HEK293 (cell line): ENCODE results near the gene CYP27B1.

Source experiments
- CTCF ChIA-PET: fragments of 350-600 bp; formaldehyde crosslinking; extraction: SDS; loops from one replicate; lab custom pipeline; 2021; ENCODE audit warnings: antibody characterized with exemption; lab: Yijun Ruan, JAX
- POLR2A ChIA-PET: fragments of 300-600 bp; formaldehyde crosslinking; extraction: SDS; loops from one replicate; lab custom pipeline; 2020; ENCODE audit warnings: antibody characterized with exemption, inconsistent platforms; lab: Yijun Ruan, JAX
- H3K27ac ChIP-seq: fragments of 200-500 bp; sonication (Bioruptor generic); 2 replicates; pipeline ENCODE4 v1.5.1; 2014; ENCODE audit warnings: low read depth, low read length, control low read depth, inconsistent platforms; ENCODE audit errors: extremely low read depth
- H3K36me3 ChIP-seq, 2 experiments: fragments of 200-500 bp in 1 of 2; sonication (Bioruptor generic) in 1 of 2; 1 replicate in 1 of 2; 2 replicates in 1 of 2; pipeline ENCODE4 v1.5.1; 2014 to 2017; ENCODE audit warnings: inconsistent platforms in 2 of 2, low read length in 2 of 2; ENCODE audit not compliant: control insufficient read depth in 2 of 2, insufficient read depth in 1 of 2
- H3K4me1 ChIP-seq: fragments of 200-500 bp; sonication (Bioruptor generic); 2 replicates; pipeline ENCODE4 v1.5.1; 2014; ENCODE audit warnings: mild to moderate bottlenecking, low read length, inconsistent platforms; ENCODE audit not compliant: control insufficient read depth, insufficient read depth
- H3K4me3 ChIP-seq: 2 replicates; pipeline ENCODE4 v1.5.1; 2011; ENCODE audit warnings: low read depth, mild to moderate bottlenecking, control low read depth, low read length, moderate library complexity
- H3K9me3 ChIP-seq: fragments of 200-500 bp; sonication (Bioruptor generic); 2 replicates; pipeline ENCODE4 v1.5.1; 2014; ENCODE audit warnings: low read depth, low read length, inconsistent platforms; ENCODE audit not compliant: control insufficient read depth, insufficient read depth
- BCL11B ChIP-seq: fragments of 450-650 bp; formaldehyde crosslinking; IDR thresholded peaks from 2 replicates; pipeline ENCODE4 v1.5.1; 2016; ENCODE audit warnings: low read depth, missing biosample characterization, missing genetic modification characterization
- INSM2 ChIP-seq: fragments of 450-650 bp; formaldehyde crosslinking; IDR thresholded peaks from 2 replicates; pipeline ENCODE4 v1.5.1; 2016; ENCODE audit warnings: missing biosample characterization, missing genetic modification characterization
- MYNN ChIP-seq: fragments of 450-650 bp; formaldehyde crosslinking; IDR thresholded peaks from 2 replicates; pipeline ENCODE4 v1.5.1; 2016; ENCODE audit warnings: missing biosample characterization, missing genetic modification characterization, borderline replicate concordance
- PRDM6 ChIP-seq: fragments of 450-650 bp; formaldehyde crosslinking; IDR thresholded peaks from 2 replicates; pipeline ENCODE4 v1.5.1; 2017; ENCODE audit warnings: missing biosample characterization, missing genetic modification characterization
- REST ChIP-seq: fragments of 450-650 bp; formaldehyde crosslinking; IDR thresholded peaks from 2 replicates; pipeline ENCODE4 v1.5.1; 2016; ENCODE audit warnings: missing biosample characterization, missing genetic modification characterization
- WT1 ChIP-seq: fragments of 450-650 bp; formaldehyde crosslinking; IDR thresholded peaks from 2 replicates; pipeline ENCODE4 v1.5.1; 2016; ENCODE audit warnings: missing biosample characterization, missing genetic modification characterization
- ZBTB44 ChIP-seq: fragments of 450-650 bp; IDR thresholded peaks from 2 replicates; pipeline ENCODE4 v1.5.1; 2018; ENCODE audit warnings: missing biosample characterization, mild to moderate bottlenecking, missing genetic modification characterization
- ZBTB48 ChIP-seq: fragments of 450-650 bp; formaldehyde crosslinking; IDR thresholded peaks from 2 replicates; pipeline ENCODE4 v1.5.1; 2016; ENCODE audit warnings: missing biosample characterization, missing genetic modification characterization
- ZNF292 ChIP-seq: fragments of 450-650 bp; formaldehyde crosslinking; IDR thresholded peaks from 2 replicates; pipeline ENCODE4 v1.5.1; 2016; ENCODE audit warnings: low read depth, missing biosample characterization, missing genetic modification characterization, borderline replicate concordance
- ZNF501 ChIP-seq: fragments of 450-650 bp; formaldehyde crosslinking; IDR thresholded peaks from 2 replicates; pipeline ENCODE4 v1.5.1; 2016; ENCODE audit warnings: missing biosample characterization, missing genetic modification characterization
- ZNF518A ChIP-seq: fragments of 450-650 bp; formaldehyde crosslinking; conservative IDR thresholded peaks from 2 replicates; pipeline ENCODE4 v1.5.1; 2016; ENCODE audit warnings: low read depth, missing biosample characterization, missing genetic modification characterization
- ZNF544 ChIP-seq: fragments of 450-650 bp; formaldehyde crosslinking; IDR thresholded peaks from 2 replicates; pipeline ENCODE4 v1.5.0; 2017; ENCODE audit warnings: missing biosample characterization, missing genetic modification characterization
- ZNF660 ChIP-seq: fragments of 450-650 bp; IDR thresholded peaks from 2 replicates; pipeline ENCODE4 v1.5.1; 2018; ENCODE audit warnings: missing biosample characterization, mild to moderate bottlenecking, missing genetic modification characterization
- ZNF707 ChIP-seq: fragments of 450-650 bp; formaldehyde crosslinking; IDR thresholded peaks from 2 replicates; pipeline ENCODE4 v1.5.1; 2016; ENCODE audit warnings: missing biosample characterization, missing genetic modification characterization

Gene CYP27B1

GRCh38 chr12:57813111-57813970 is 46.5 kb upstream of the CYP27B1 start:
- ChIA-PET CTCF (interaction anchor here (0.6 to 2.2 kb wide), 7 partner anchors 10 to 91 kb away, joined by 3 to 14 read pairs (median 4); no protein-coding TSS in a partner anchor), POLR2A (no interaction called here)
- TF ChIP-seq ZNF660 (tag by site-specific recombination), result no peak
- TF ChIP-seq ZNF544 (tag by site-specific recombination), result no peak
- TF ChIP-seq REST (tag by site-specific recombination), result no peak
- no peak for TF ChIP-seq ZNF292 (tag by site-specific recombination)
- TF ChIP-seq WT1 (tag by site-specific recombination), result no peak
- no peak for TF ChIP-seq BCL11B (tag by site-specific recombination)
- TF ChIP-seq ZNF518A (tag by site-specific recombination), result no peak
- no peak for TF ChIP-seq ZBTB44 (tag by site-specific recombination)
- TF ChIP-seq ZNF501 (tag by site-specific recombination), result no peak
- no peak for TF ChIP-seq ZNF707 (tag by site-specific recombination)
- TF ChIP-seq ZBTB48 (tag by site-specific recombination), result no peak
- no peak for TF ChIP-seq PRDM6 (tag by site-specific recombination)
- TF ChIP-seq INSM2 (tag by site-specific recombination), result no peak
- no peak for TF ChIP-seq MYNN (tag by site-specific recombination)
- no peaks in the 10 kb centered on the region for H3K4me1 ChIP-seq
- H3K4me3 ChIP-seq, result no peak overlapping the region
- H3K36me3 ChIP-seq, result peaks cover 0 to 29% of the 10 kb centered on the region in 2 experiments; a peak in 2 of 3 replicates
- no peaks in the 10 kb centered on the region for H3K9me3 ChIP-seq
- no peak overlapping the region for H3K27ac ChIP-seq
